ENCODE data around the gene MOCOS.

Gene MOCOS

DNA sequence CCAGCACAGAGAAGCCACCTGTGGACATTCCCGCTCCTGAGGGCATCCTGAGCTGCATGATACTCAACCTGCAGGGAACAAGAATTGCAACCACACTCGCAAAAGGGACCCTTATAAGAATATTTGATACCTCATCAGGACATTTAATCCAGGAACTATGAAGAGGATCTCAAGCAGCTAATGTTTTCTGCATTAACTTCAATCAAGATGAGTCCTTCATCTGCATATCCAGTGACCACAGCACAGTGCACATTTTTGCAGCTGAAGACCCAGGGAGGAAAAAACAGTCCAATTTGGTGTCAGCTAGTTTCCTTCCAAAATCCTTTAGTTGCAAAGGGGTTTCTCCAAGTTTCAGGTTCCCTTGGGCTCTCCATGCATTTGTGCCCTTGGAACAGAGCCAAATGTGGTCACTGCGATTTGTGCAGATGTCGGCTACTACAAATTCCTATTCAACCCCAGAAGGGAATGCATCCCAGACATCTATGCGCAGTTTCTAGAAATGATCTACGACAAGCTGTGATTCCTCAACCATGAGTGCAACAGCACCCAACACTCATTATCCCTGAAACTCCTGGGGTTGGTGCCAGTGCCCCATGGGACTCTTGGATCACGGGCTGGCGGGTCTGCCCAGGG is 86.9 kb downstream of the MOCOS start:
- no peak for DNase-seq

DNA sequence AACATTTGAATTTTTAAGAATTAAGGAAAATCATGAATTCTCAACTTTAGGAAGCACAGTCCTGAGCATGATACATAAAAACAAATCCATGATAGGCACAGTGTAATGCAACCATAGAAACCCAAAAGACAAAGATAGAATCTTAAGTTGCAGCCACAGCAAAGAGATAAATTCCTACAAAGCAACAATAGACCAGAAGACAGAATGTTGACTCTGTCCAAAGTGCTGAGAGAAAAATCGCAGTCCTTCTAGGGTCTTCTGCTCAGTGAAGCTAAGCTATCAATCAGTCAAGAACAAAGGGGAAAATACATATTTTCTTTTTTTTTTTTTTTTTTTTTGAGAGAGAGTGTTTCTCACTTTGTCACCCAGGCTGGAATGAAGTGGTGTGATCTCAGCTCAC is 88.3 kb downstream of the MOCOS start:
- no peak for DNase-seq

DNA sequence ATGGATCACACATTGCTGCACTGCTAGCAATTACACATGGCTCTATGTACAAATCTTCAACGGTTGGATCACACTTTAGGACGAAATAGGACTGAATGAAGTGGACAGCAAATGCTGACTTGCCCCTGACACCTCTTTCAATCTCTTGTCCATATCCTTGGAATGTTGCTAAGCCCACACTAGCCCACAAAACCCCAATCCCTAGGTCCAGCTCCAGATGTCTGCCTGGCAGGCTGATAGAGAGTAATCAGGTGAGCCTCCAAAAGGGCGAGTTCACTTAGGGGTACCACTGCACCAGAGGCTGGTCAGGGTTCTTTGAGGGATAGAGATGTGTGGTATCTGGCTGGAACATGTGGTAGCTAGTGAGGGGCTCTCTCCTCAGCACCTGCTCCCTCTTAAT is 91.7 kb downstream of the MOCOS start:
- DNase-seq = no peak

GRCh38 chr18:36281936-36282335 is 94.6 kb downstream of the MOCOS start:
- no peak for DNase-seq

DNA sequence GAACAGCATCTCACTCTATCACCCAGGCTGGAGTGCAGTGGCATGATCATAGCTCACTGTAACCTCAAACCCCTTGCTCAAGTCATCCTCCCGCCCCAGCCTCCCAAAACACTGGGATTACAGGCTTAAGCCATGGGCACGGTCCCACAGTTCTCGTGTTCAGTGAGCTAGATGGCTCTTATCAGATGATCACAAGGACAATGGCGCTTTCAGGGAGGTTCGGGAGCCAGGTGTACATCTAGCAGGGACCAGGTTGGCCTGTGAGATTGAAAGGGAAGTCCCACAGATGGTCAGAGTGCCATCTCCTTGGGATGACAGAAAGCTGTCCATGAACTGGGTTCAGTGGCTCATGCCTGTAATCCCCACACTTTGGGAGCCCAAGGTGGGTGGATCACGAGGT is 96.2 kb downstream of the MOCOS start:
- no peak for DNase-seq

- no peak for DNase-seq
These were observed 97.0 kb downstream of the MOCOS start for GRCh38 chr18:36284268-36284667.

GRCh38 chr18:36284671-36285295 is 97.5 kb downstream of the MOCOS start:
- peak; percentile 65 to 77 (median 70) for DNase-seq

- no peak for DNase-seq
These were observed 100.4 kb downstream of the MOCOS start for GRCh38 chr18:36287653-36288052.

DNA sequence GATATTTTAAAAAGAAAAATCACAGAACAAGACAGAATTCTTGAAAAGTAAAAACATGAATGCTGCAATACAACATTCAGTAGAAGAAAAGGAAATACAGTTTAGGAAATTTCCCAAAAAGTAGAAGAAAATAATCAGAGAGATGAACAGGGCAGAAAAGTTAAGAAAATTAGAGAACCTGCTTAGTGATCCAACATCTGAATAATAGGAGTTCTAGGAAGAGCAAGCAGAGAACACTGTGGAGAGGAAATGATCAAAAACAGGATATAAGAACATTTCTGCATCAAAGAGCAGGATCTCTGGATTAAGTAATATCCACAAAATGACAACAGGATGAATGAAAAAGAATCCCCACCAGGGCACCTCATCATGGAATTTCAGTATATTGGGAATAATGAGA is 101.4 kb downstream of the MOCOS start:
- DNase-seq = no peak

GRCh38 chr18:36294031-36294430 is 106.7 kb downstream of the MOCOS start:
- no peak for DNase-seq

GRCh38 chr18:36295214-36295613 is 107.9 kb downstream of the MOCOS start:
- DNase-seq = no peak

DNA sequence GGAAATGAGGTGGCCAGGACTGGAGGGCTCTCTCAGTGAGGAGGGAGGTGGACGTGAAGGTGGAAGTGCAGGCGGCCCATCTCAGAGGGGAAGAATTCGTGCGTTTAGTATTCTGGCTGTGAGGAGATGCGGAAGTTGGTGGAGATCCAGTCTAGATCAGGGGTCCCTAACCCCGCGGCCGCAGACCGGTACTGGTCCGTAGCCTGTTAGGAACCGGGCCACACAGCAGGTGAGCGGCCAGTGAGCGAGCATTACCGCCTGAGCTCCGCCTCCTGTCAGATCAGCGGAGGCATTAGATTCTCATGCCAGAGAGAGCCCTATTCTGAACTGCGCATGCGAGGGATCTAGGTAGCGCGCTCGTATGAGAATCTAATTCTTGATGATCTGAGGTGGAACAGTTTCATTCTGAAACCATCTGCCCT is 108.6 kb downstream of the MOCOS start:
- no peak for DNase-seq

GRCh38 chr18:36296650-36297416 is 109.5 kb downstream of the MOCOS start:
- DNase-seq = peak in 2 of 4 experiments; percentile 9 to 12

DNA sequence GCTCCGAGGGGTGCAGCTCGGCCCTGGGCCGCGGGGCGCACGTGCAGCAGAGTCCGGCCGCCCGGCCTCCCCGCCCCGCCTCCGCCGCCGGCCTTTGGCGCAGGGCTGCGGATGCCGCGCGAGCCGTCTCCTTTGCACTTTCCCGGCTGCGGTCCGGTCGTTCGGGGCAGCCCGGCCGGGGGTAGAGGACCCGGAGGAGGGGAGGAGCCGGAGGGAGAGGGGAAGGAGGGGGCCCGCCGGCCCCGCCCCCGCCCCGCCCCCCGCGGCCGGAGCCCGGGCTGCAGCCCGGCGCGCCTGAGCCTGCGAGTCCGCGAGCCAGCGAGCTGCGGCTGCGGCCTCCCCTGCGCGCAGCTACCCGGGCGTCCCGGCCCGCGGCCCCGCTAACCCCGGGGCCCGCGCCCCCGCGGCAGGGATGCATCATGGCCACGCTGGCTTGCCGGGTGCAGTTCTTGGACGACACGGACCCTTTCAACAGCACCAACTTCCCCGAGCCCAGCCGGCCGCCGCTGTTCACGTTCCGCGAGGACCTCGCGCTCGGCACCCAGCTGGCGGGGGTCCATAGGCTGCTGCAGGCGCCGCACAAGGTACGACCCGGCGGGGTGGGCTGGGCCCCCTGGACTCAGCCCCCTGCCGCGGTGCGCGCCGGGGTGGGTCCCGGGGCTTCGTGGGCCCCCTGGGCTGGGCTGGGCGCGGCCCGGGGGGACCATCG is 110.3 kb downstream of the MOCOS start, which contains the start of gene FHOD3:
TSS of gene FHOD3 (plus strand) at position 297 of the 709 bp plus-strand sequence. CDS start at position 420, 123 bp downstream.
- DNase-seq = peak in 3 of 4 experiments; percentile 5 to 43 (median 31)

- peak in 1 of 4 experiments; percentile 6 for DNase-seq
These were observed 110.9 kb downstream of the MOCOS start for GRCh38 chr18:36298126-36298741.

- DNase-seq = no peak
These were observed 111.7 kb downstream of the MOCOS start for GRCh38 chr18:36299015-36299414.

- DNase-seq = no peak
These were observed 112.9 kb downstream of the MOCOS start for GRCh38 chr18:36300211-36300610.

- DNase-seq = no peak
These were observed 114.6 kb downstream of the MOCOS start for GRCh38 chr18:36301884-36302283.

DNA sequence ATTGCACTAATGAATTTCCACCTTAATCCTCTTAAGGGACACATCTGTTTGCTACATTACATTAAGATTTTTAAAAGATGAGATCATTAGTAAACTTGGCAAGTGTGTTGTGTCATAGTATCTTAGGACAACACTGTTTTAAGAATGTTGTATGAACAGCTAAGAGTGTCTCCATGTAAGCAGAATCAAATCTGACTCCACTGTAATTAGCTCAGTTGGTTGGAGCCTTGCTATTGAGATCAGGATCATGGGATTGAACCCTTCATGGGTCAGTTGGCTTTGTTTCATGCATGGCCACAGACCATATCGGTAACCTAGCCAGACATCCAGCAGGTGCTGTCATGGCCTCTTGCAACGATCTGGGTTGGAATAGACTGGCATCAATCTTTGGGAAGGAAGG is 115.4 kb downstream of the MOCOS start:
- DNase-seq = no peak

GRCh38 chr18:36303211-36303844 is 116.0 kb downstream of the MOCOS start:
- no peak for DNase-seq

GRCh38 chr18:36304723-36305122 is 117.4 kb downstream of the MOCOS start:
- no peak for DNase-seq

GRCh38 chr18:36305375-36305774 is 118.1 kb downstream of the MOCOS start:
- DNase-seq = no peak
